A673 (cell line): Measurements from ENCODE around the gene BICC1.

Source experiments
- CTCF ChIP-seq: fragments of 300-800, 200-600 bp; sonication (generic); conservative IDR thresholded peaks from 2 replicates; pipeline ENCODE4 v1.5.1; 2017; ENCODE audit warnings: low read depth, mild to moderate bottlenecking, antibody characterized with exemption, low read length, moderate library complexity, mixed read lengths
- EZH2 ChIP-seq: fragments of 200-600 bp; sonication (generic); IDR thresholded peaks from 2 replicates; pipeline ENCODE4 v1.6.1; 2017; ENCODE audit warnings: borderline replicate concordance, low read depth, mild to moderate bottlenecking, mixed read lengths, antibody characterized with exemption, low read length; ENCODE audit not compliant: poor library complexity, severe bottlenecking

DNA sequence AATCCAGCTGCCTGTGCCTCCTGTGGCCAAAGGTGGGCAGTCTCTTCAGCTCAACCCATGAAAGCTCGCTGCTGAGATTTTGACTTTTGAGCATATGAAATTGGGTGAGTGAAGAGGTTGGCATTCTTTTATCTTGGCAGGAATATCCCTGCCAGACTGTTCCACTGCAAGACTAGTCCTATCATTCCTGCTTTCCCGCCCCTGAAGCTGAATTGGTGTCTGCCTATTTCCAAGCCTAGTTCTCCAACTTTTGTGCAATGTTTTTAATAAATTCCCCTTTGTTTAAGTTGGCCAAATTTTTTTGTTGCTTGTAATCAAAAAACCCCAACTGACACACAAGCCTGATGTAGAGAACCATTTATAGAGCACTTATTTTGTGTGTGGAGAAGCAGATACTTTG is 34.8 kb upstream of the BICC1 start:
- TF ChIP-seq EZH2: no peak
- no peak for TF ChIP-seq CTCF
